H1 (cell line): Measurements from ENCODE around the gene NAT8L. TPM values are rescaled to one million over a fixed set of nuclear protein-coding genes. Genes with fewer than 3 reads are reported as not detected.

Experiments
- BACH1 ChIP-seq: IDR thresholded peaks from 2 replicates; pipeline ENCODE4 v1.6.1; 2012; ENCODE audit warnings: low read length, improper control_type of control experiment
- RFX5 ChIP-seq: IDR thresholded peaks from 2 replicates; pipeline ENCODE4 v1.6.1; 2011; ENCODE audit warnings: low read depth, low read length, improper control_type of control experiment, borderline replicate concordance
- polyA plus RNA-seq, 7 experiments: library from polyadenylated mRNA; depleted of rRNA in 3 of 7; stranded (reverse) in 5 of 7; unstranded in 2 of 7; fragments of >200 nt in 5 of 7; fragments of 200-250 nt in 2 of 7; gene quantifications; 1 replicate in 5 of 7; 2 replicates in 1 of 7; 4 replicates in 1 of 7; pipeline versions ENCODE4 v1.2.1 to v1.2.3, GENCODE V29; 2011 to 2013; ENCODE audit warnings: missing spikeins in 2 of 7, mixed read lengths in 2 of 7
- total RNA-seq: library from RNA; stranded (reverse); fragmentation: NEBNext Ultra II Directional; extraction: Animal tissue kit (Norgen Biotek cat#: 25700); gene quantifications from 2 replicates; pipeline ENCODE4 v1.2.1, GENCODE V29; 2021

NAT8L gene
- total and polyA plus RNA-seq, 2 of the 8 experiments (the other 6 are each of a cell fraction or from before 2014, with no cell fraction given), result 10.8 TPM

GRCh38 chr4:2104556-2105345 is 45.6 kb downstream of the NAT8L start (continued):
- TF ChIP-seq BACH1 (no peak), RFX5 (no peak)
- TF ChIP-seq, all 59 proteins: peak for 0
